Stimulated activated CD4-positive, alpha-beta T cell treated with anti-CD3 and anti-CD28 coated beads, Interleukin-12 subunit alpha, Interleukin-12 subunit beta, amount 100 ng/mL, for 48 hours (primary cell): ENCODE data around the gene LMTK2.

Experiments used
- DNase-seq, 3 donors: peaks; one replicate each; pipeline ENCODE4 v3.0.0-alpha.2; 2020; ENCODE audit warnings: low read depth in 2 of 3, low spot score in 1 of 3

Gene LMTK2

DNA sequence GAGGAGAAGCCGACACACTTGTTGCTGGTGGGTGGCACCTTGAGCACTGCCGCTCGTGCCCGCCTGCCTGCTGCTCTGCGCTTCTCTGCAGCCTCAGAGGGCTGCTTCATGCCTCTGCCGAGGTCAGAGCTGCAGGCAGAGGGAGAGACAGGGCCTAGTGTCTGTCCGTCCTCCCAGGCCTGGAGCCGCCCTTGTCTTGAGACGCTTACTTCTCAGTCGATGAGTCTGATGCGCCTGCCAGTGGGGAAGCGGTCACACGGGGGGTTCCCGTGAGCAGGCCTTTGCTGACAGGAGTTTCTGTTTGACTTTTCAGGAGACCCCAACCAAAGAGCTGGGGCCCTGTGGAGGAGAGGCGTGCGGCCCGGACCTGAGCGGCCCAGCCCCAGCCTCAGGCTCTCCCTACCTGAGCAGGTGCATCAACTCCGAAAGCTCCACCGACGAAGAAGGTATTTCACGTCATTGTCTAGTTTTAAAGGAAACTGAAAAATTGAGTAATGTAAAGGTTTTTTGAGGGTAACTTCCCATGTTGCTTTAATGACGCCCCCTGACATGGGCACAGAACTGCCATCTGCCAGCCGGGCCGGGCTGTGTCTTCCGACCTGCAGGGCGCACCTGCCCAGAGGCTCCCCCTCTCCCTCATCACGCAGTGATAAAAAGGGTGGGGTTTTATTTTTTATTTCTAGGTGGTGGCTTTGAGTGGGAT lies 96.8 kb downstream of the LMTK2 start:
- no peak for DNase-seq

GRCh38 chr7:98203964-98204605 lies 97.4 kb downstream of the LMTK2 start:
- no peak for DNase-seq

DNA sequence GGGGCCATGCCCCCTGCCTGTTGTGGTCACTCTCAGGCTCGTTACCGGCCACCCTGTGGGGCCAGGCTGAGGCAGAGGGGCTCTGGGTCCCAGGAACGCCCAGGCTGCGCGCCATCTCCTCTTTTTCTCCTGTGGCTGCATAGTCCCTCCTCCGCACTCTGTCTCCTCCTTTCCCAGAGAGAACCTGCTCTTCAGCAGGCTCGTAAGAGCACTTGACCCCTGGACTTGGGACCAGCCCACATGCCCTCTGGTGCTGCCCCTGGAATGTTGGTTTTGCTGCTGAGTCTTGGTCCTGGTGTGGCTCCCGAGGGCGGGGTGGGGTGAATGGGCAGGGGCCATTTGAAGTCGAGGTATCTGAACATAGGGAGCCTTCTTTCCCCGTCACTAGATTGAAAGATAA lies 98.0 kb downstream of the LMTK2 start:
- DNase-seq, result no peak

DNA sequence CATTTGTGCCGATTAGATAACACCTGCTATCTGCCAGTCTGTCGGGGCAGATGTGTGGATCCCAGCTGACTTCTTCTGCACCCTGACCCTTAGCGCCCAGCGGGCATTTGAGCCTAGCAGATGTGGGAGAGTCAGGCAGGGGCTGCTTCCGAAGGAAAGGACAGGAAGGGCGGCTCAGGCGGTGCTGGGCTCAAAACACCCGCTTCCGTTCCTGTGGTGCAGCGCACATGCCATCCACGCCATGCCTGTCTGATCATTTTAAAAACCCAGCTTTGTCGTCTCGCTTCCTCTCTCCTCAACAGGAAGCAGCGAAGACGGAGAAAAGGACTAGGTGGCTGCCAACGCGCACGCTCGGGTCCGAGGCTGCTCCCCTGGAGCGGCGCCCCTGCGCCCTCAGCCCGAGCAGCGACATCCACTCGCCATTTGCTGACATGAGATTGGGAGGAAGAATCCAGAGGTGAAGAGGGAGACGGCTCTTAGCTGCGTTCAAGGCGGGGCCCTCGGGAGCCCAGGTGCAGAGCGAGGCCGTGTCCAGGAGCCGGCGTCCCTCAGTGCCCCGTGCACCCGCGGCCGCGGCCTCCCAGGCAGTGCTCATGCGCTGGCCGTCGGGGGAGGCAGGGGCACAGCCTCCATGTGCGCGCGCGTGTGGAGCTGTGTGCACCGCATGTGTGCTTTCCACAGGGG lies 98.6 kb downstream of the LMTK2 start:
- DNase-seq, result no peak

GRCh38 chr7:98206451-98207330 lies 100.0 kb downstream of the LMTK2 start:
- DNase-seq, result no peak

DNA sequence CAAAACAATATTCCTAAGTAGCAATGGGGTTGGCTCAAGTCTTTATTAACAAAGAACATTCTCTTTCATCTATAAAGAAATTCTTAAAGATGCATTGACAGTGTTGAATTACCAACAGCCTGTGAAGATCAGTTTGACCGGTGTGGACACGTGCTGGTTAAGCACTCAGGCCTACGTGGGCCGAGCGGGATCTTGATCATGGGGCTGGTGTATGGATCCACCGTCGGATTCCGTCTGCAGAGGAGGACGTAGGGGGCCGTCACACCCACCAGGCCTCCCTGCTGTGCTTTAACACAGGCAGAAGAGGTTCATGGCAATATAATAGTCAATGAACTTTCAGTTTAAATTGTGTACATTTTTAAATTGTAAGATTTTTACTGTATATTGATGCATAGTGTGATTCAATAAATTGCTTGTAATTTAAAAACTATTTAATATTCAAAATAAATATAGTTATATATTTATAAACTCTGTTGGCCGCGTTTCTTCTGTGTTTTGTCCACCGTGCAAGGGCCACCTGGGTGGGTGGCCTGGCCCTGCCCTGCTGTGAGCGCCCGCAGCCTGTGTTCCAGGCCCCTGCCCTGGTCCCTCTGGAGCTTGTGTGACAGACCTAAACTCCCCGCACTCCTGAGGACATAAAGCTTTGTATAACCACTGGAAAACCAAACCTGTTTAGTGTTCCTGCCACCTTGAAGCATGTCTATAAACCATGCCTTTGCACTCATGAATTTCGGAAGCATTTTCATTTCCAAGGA lies 102.7 kb downstream of the LMTK2 start:
- DNase-seq, result no peak

GRCh38 chr7:98210513-98211220 lies 104.0 kb downstream of the LMTK2 start:
- DNase-seq, result no peak

- DNase-seq, result no peak
These were observed 104.6 kb downstream of the LMTK2 start, which contains the start of gene BHLHA15 for GRCh38 chr7:98211221-98211675. BHLHA15 (plus strand) TSS chr7:98211439; CDS start chr7:98212310, 871 bp downstream.

- DNase-seq, result no peak
These were observed 105.2 kb downstream of the LMTK2 start for GRCh38 chr7:98211676-98212531.

GRCh38 chr7:98212532-98213041 lies 105.9 kb downstream of the LMTK2 start:
- no peak for DNase-seq

DNA sequence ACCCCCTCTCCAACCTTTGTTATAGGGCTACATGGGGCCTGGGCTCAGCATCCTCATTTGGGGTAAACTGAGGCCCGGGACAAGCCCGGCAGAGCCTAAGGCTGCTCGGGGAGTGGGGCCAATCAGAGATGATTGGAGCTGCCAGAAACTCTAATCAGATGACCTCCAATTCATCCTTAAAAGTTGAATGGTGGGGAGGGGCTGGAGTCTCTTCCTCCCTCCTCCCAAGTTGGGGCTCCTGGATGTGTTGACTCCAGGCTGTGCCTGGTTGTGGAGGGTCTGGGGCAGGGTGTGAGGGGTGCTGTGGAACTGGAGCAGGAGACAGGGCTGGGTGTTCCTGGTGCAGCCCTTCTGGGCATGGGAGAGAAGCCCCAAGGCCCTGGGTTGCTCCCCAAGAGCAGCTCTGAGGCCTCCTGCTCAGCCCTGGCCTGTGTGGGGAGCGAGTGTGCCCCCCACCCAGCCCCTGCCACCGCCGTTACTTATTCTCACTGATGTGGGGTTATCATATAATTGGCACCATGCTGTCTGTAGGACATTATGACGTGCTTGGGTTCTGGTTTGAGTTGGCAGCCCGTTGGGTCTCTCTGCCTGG lies 106.7 kb downstream of the LMTK2 start:
- no peak for DNase-seq

GRCh38 chr7:98213888-98214810 lies 107.5 kb downstream of the LMTK2 start:
- DNase-seq, result no peak

GRCh38 chr7:98214811-98215321 lies 108.2 kb downstream of the LMTK2 start:
- no peak for DNase-seq

- DNase-seq, result no peak
These were observed 109.2 kb downstream of the LMTK2 start for GRCh38 chr7:98215561-98216495.

- DNase-seq, result no peak
These were observed 110.4 kb downstream of the LMTK2 start for GRCh38 chr7:98216941-98217622.
